ENCODE results near the gene GMPPA. TPM values are rescaled to one million over a fixed set of nuclear protein-coding genes. Genes with fewer than 3 reads are reported as not detected.

GMPPA gene
- total RNA-seq, 1 donor from 2014 or later = 33.4 TPM

DNA sequence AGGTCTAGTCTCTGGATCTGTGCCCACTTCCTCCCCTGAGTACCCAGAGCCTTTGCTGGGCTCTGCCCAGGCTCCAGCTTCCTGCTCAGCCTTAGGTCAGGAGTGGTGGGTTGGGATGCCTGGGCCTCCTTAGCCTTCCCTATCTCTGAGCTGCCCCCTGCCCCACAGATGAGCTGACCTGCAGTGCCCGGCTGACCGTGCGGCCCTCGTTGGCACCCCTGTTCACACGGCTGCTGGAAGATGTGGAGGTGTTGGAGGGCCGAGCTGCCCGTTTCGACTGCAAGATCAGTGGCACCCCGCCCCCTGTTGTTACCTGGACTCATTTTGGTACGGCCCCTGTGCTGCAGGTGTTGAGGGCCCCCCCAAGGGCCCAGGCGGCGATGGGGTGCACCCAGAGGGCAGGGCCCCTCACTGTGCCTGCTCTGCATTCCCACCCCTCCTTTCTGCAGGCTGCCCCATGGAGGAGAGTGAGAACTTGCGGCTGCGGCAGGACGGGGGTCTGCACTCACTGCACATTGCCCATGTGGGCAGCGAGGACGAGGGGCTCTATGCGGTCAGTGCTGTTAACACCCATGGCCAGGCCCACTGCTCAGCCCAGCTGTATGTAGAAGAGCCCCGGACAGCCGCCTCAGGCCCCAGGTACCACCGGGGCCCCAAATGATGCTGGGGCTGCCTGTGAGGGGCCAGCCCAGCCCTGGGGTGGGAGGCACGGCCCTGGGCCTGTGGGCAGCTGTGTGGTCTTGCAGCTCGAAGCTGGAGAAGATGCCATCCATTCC, 30.1 kb upstream of the GMPPA start:
- DNase-seq = no peak

DNA sequence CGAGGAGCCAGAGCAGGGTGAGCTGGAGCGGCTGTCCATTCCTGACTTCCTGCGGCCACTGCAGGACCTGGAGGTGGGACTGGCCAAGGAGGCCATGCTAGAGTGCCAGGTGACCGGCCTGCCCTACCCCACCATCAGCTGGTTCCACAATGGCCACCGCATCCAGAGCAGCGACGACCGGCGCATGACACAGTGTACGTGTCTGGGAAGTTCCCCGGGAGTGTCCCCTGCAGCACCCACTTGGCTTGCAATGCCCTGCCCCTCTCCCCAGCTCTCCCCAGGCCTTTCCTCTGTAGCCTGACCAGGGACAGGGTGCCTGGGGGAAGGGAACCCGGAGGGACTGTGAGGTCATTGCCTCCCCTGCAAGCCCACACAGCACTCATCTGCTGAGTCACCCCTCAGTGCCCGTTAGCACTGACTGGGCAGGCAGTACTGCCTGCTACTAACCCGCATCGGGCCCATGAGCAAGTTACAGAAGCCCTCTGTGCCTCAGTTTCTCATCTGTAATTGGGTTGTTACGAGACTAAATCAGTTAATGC, 29.4 kb upstream of the GMPPA start:
- DNase-seq = peak; percentile 12

GRCh38 chr2:219470429-219470828, 28.3 kb upstream of the GMPPA start:
- no peak for DNase-seq

- no peak for DNase-seq
Measured at GRCh38 chr2:219471476-219472371, 27.0 kb upstream of the GMPPA start.

DNA sequence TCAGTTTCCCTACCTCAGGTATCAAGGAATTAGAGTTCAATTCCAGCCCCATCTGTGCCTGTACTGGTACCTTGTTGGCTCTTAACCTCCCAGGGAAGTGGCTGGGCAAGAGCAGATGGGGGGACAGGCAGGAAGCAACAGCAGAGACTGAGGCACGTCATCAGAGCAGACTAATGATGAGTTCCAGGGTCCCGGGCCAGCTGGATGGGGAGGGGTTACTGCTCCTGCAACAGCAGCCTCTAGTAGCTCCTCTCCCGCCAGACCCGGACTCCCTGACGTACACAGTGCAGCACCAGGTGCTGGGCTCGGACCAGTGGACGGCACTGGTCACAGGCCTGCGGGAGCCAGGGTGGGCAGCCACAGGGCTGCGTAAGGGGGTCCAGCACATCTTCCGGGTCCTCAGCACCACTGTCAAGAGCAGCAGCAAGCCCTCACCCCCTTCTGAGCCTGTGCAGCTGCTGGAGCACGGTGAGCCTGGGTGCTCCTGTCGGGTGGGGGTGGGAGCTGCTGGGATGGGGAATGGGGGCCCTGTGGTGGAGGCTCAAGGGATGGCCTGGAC, 26.0 kb upstream of the GMPPA start:
- no peak for DNase-seq

DNA sequence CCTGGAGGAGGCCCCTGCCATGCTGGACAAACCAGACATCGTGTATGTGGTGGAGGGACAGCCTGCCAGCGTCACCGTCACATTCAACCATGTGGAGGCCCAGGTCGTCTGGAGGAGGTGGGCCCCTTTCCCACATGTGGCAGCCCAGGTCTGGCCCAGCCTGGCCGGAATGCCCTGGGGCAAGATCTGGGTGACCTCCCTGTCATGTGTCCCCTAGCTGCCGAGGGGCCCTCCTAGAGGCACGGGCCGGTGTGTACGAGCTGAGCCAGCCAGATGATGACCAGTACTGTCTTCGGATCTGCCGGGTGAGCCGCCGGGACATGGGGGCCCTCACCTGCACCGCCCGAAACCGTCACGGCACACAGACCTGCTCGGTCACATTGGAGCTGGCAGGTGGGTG, 25.2 kb upstream of the GMPPA start:
- DNase-seq = no peak

GRCh38 chr2:219474285-219475060, 24.2 kb upstream of the GMPPA start:
- DNase-seq = no peak

DNA sequence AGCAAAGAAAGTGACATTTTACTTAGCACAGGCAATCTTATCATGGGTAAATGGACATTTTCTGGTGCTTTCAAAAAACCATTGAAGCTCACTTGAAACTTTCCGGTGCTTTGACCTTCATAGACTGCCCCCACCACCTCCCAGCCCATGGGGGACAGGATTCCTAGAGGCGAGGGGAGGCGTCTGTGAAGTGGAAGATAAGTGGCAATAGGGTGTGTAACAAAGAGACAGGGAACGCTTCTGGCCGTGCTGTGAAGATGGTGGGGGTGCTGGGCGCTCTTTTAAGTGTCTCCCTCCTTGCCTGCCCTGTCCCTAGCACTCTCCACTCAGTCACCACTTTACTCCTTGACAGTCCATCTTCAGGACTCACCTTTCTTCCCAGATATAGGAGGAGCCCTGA, 23.4 kb upstream of the GMPPA start:
- no peak for DNase-seq

- DNase-seq = peak; percentile 74
Measured at GRCh38 chr2:219475697-219476651, 22.7 kb upstream of the GMPPA start.

DNA sequence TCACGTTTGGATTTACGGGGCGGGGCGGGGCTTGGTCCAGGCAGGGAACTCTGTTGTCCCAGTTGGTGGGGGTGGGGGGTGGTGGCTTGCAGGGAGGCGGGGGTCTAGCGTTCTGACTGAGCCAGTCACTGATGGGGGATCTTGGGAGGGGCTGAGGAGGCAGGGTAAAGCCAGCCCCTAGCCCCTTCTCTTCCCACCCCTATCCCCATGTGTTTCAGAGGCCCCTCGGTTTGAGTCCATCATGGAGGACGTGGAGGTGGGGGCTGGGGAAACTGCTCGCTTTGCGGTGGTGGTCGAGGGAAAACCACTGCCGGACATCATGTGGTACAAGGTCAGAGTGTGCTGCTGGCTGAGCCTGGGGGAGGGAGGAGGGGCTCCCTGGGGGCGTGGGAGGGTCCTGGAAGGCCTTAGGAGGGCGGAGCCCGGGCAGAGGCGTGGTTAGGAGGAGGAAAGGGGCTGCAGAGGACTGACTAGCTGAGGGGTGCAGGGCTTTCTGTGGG, 22.0 kb upstream of the GMPPA start:
- DNase-seq = no peak

GRCh38 chr2:219477179-219477578, 21.5 kb upstream of the GMPPA start:
- no peak for DNase-seq

DNA sequence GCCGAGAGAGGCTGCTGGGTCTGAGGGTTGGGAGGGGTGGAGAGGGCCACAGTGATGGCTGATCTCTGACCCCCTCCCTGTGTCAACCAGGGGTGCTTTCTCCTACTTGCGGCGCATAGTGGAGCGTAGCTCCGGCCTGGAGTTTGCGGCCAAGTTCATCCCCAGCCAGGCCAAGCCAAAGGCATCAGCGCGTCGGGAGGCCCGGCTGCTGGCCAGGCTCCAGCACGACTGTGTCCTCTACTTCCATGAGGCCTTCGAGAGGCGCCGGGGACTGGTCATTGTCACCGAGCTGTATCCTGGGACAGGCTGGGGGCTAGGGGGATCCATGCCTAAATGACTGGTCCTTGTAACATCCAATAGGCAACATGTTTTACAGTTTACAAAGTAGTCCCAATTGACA, 20.9 kb upstream of the GMPPA start:
- no peak for DNase-seq

DNA sequence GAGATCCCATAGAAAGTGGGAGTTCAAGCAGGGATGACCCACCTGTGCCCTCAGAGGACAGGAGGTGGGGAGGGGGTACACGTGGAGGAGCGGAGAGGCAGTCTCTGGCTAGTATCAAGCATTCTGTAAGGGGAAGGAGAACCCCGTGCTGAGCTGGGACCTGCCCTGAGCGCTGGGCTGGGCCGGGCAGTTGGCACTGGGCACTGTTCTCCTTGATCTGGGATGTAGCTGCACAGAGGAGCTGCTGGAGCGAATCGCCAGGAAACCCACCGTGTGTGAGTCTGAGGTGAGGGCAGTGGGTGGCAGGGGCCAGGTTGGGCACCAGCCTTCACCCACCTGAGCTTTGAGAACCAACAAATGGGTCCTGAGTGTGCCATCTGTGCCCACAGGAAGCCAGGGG, 19.8 kb upstream of the GMPPA start:
- no peak for DNase-seq

- no peak for DNase-seq
Measured at GRCh38 chr2:219480004-219480403, 18.7 kb upstream of the GMPPA start.

DNA sequence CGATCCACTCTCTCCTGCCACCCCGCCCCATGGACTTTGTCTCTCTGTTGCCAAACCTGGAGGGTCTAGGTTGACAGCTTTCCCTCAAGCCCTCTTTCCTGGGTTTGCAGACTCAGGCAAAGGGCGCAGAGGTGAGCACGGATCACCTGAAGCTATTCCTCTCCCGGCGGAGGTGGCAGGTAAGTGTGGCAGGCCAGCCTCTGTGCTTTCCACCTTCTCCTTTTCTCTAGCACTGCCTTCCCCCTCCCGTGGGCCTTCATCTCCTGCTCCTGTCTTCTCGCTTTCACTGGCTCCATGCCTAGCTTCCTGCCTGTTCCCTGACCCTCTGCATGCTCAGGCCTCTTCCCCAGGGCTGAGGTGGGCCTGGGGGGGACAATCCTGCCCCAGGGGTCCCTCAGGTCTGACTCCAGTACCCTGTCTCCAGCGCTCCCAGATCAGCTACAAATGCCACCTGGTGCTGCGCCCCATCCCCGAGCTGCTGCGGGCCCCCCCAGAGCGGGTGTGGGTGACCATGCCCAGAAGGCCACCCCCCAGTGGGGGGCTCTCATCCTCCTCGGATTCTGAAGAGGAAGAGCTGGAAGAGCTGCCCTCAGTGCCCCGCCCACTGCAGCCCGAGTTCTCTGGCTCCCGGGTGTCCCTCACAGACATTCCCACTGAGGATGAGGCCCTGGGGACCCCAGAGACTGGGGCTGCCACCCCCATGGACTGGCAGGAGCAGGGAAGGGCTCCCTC, 15.9 kb upstream of the GMPPA start:
- DNase-seq = no peak

DNA sequence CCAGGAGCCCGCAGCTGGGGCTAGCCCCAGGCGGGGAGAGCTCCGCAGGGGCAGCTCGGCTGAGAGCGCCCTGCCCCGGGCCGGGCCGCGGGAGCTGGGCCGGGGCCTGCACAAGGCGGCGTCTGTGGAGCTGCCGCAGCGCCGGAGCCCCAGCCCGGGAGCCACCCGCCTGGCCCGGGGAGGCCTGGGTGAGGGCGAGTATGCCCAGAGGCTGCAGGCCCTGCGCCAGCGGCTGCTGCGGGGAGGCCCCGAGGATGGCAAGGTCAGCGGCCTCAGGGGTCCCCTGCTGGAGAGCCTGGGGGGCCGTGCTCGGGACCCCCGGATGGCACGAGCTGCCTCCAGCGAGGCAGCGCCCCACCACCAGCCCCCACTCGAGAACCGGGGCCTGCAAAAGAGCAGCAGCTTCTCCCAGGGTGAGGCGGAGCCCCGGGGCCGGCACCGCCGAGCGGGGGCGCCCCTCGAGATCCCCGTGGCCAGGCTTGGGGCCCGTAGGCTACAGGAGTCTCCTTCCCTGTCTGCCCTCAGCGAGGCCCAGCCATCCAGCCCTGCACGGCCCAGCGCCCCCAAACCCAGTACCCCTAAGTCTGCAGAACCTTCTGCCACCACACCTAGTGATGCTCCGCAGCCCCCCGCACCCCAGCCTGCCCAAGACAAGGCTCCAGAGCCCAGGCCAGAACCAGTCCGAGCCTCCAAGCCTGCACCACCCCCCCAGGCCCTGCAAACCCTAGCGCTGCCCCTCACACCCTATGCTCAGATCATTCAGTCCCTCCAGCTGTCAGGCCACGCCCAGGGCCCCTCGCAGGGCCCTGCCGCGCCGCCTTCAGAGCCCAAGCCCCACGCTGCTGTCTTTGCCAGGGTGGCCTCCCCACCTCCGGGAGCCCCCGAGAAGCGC, 15.0 kb upstream of the GMPPA start:
- no peak for DNase-seq

- no peak for DNase-seq
Measured at GRCh38 chr2:219484343-219485200, 14.1 kb upstream of the GMPPA start.

GRCh38 chr2:219485201-219485580, 13.5 kb upstream of the GMPPA start:
- DNase-seq = no peak

Measured in dermis blood vessel endothelial cell (primary cell).